Activated CD8-positive, alpha-beta memory T cell treated with anti-CD3 and anti-CD28 coated beads, Interleukin-2, amount 50 U/mL, for 1 hour (primary cell): ENCODE data around the gene PGPEP1.
"Not testable (repeated sequence)": the region's sequence is repeated elsewhere in the genome, so short reads cannot be mapped to it uniquely, and the experiment has no call there.

Experiments used
- DNase-seq: peaks from one replicate; pipeline ENCODE4 v3.0.0-alpha.2; 2020; ENCODE audit errors: extremely low read depth

PGPEP1 gene

DNA sequence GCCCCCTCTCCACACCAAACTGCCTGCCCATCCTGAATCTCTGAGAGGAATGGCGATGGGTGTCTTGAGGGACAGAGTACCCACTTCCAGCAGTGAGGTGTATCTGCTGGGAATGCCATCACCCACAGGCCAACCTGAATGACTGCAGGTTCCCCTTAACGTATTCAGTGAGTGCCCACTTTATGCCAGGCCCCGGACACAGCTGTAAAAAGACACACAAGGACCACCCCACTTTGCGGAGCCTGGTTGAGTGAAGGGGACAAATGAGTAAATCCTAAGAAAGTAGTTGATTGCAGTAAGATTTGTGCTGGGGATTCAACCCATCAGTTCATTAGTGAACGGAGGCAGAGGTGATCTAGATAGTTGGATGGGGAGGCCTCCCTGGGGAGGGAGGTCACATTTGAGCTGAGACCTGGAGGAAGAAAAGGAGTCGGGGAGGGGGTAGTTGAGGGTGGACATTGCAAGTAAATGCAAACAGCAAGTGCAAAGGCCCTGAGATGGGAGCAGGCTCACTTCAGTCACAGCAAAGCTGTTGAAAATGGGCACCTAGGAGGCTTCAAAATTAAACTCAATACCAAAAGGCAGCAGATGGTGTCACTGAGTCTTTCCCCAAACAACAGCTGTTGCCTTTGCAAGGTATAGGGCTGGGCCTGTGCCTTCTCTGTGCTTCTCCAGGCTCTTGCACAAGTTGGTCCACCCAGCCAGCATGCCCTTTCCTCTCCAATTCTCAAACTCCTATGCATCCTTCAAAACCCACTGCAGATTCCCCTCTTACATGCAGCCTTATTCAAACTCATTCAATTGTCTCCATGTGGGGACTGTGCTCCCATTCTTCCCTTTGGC, 49.9 kb downstream of the PGPEP1 start:
- DNase-seq, result no peak

DNA sequence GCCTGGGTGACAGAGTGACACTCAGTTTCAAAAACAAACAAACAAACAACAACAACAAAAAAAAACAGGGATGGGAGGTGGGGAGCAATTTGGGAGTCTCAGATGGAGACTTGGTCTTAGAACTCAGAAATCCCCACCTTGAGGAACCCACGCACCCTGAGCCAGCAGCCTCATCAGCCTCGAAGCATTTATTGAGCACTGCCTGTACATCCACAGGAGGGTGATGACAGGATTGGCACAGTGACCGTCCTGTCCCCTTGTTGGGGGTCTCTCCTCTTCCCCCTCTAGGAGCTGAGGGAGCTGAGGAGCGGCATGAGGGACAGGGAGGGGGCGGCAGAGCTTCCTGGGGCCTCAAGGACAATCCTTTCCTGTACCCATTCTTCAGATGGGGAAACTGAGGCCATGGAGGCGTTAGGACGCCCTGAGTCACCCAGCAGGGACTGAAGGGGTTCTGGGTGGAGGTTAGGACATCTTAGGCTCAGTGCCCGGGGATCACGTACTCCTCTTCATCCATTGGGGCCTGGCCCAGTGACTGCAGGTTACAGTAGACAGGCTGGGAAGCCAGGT, 51.2 kb downstream of the PGPEP1 start:
- no peak for DNase-seq

DNA sequence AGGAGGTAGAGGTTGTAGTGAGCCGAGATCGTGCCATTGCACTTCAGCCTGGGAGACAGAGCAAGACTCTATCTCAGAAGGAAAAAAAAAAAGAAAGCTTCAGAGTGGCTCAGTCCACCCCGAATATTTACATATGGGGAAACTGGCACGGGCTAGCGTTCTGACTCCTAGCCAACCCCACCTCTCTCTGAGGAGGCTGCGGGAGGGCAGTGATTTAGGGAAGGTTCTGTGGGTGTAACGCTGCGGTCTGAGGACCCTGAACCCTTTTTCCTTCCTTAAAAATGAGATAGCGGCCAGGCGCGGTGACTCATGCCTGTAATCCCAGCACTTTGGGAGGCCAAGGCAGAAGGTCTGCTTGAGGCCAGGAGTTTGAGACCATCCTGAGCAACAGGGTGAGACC, 52.0 kb downstream of the PGPEP1 start:
- DNase-seq, result no peak

DNA sequence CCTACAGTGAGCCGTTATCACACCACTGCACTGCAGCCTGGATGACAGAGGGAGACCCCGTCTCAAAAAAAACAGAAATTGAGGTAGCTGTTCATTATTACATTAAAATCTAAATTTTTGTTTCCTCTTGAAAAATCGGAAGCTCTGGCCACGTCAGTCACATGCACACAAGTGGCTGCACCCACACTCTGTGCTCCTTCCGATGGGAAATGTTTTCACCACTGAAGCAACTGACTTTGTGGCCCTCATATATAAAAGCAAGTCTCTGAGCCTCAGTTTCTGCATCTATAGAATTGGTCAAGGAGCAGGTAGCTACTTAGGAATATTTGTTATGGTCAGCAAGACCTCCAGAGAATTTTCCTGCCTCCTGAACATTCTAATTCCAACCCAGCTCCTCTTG, 52.5 kb downstream of the PGPEP1 start:
- no peak for DNase-seq

DNA sequence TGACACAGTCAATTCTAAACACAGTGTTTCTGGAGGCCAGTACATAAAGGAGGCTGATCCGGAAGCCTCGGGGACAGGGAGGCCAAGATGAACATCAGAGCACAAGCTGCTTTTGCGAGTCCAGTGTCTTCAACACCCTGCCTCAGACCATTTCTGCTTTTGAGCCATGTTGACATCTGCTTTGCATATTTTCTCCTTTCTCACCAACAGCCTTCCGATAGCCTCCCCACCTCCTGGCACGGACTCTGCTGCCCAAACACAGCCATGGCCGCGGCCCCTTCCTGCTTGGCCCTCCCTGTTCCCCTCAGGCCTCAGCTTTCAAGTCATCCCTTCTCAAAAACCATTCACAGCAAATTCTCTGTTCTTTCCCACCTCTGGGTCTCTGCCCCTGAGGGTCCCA, 53.4 kb downstream of the PGPEP1 start:
- no peak for DNase-seq

DNA sequence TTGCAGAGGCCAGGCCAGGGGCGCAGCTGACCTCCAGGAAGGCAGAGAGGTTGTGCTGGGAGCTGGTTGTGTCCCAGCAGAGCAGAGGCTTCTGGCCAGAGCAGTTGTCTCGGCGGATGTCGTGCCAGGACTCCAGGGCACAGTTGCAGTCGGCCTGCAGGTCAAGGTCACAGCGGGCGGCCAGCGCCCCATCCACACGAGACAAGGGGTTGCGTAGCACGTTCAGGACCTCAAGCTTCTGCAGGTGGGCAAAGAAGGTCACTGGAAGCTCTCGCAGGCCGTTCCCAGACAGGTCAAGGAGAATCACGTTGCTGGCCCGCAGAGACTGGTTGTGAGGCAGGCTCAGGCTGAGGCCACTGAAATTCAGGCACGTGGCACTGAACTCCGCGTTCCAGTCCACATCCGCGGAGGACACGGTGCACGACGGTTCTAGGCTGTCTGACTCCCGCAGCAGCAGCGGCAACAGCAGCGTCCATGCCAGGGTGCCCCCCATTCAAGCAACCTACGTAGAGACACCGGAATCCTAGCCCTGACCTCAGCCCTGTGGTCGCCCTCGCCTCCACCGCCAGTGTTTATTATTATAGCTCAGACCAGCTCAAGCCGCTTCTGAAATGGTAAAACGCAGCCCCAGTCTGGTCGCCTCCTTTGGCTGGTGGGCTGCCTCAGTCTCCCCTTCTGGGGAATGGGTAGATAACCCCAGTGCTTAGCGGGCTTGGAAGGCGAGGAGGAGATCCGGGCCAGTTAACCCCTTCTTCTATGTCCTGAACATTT, 56.3 kb downstream of the PGPEP1 start:
- no peak for DNase-seq

DNA sequence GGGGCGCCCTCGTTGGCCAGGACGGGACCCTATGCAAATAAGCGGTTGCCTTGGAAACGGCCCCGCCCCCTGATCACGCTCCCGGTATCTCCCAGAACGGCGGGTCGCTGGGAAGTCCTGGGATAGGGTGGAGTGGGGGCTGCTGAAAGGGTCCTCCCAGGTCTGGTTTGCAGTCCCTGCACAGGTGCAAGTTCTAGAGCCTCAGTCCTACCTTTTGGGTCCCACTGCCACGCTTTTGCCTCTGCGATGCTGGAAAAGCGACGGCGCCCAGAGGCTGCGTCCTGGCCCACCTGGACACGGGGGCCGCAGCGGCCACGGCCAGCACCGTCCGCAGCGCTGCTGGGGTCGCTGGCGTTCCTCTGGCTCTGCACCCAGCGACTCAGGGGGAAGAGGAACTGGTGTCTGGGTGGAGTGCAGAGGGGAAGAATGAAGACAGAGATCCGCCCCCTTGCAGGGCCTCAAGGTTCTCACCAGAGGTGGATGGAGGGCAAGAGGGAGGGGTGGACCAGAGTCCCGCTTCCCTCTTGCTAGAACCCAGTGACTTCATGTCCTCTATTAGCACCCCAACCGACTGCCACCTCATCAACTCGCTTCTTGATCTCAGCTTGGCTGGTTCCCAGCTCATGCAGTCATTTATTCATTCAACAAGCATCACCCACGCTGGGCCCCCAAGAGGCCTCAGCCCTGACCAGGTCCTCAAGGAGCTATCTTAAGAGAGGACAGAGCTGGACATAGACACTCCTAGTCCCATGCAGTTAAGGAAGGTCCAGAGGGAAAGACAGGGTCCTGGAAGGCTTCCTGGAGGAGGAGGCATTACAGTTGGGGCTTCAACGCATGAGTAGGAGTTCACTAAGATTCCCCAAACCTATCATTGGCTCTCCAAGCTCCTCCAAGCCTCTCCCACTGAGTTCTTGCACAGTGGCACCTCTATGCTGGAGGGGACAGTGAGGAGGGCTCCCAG, 57.1 kb downstream of the PGPEP1 start, which contains the start of gene LRRC25:
LRRC25 (minus strand) TSS at position 381 of the 961 bp plus-strand sequence. CDS start 659 bp downstream, outside the sequence.
- no peak for DNase-seq

DNA sequence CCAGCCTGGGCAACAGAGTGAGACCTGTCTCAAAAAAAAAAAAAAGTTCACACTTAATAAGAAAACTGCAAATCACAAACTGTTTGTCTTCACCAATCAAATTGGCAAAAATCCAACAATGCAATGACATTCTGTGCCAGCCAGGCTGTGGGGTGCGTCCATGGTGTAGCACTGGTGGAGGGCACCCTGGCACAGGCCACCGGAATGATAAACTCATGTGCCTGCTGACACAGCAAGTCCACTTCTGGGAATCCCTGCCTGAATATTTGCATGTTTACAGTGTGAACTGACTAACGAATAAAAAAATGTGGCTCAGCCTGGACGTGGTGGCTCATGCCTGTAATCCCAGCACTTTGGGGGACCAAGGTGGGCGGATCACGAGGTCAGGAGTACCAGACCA, 58.6 kb downstream of the PGPEP1 start:
- no peak for DNase-seq

DNA sequence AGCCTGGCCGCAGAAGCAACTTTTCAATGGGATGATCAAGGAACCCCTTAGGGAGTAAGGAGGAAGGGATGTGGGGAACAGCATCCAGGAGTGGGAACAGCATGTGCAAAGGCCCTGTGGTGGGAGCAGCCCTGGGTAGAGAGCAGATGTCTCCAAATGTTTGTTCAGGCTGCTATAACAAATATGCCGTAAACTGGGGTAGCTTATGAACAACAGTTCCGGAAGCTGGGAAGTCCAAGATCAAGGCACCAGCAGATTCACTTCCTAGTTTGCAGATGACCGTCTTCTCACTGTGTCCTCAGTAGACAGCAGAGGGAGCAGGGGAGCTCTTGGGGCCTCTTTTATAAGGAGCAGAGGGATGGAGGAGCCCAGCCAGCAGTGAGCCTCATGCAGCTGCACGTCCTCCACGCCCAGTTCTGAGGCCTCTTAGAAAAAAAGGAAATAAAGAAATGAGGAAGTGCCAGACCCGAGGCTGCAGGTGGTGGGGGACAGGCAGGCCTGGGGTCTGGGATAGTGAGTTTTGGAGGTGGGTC, 61.2 kb downstream of the PGPEP1 start:
- no peak for DNase-seq

DNA sequence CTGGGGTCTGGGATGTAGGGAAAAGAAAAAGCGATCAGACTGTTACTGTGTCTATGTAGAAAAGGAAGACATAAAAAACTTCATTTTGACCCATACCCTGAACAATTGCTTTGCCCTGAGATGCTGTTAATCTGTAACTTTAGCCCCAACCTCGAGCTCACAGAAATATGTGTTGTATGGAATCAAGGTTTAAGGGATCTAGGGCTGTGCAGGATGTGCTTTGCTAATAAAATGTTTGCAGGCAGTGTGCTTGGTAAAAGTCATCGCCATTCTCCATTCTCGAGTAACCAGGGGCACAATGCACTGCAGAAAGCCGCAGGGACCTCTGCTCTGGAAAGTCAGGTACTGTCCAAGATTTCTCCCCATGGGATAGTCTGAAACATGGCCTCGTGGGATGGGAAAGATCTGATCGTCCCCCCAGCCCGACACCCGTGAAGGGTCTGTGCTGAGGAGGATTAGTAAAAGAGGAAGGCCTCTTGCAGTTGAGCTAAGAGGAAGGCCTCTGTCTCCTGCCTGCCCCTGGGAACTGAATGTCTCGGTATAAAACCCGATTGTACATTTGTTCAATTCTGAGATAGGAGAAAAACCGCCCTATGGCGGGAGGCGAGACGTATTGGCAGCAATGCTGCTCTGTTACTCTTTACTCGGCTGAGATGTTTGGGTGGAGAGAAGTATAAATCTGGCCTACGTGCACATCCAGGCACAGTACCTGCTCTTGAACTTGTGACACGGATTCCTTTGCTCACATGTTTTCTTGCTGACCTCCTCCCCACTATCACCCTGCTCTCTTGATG, 62.3 kb downstream of the PGPEP1 start:
- DNase-seq, result not testable (repeated sequence)

DNA sequence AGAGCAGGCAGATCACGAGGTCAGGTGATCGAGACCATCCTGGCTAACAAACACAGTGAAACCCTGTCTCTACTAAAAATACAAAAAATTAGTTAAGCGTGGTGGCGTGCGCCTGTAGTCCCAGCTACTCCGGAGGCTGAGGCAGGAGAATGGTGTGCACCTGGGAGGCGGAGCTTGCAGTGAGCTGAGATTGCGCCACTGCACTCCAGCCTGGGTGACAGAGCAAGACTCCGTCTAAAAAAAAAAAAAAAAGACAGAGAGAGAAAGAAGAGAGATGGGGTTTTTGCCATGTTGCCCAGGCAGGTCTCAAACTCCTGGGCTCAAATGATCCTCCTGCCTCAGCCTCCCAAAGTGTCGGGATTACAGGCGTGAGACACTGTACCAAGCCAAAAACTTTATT, 65.4 kb downstream of the PGPEP1 start:
- not testable (repeated sequence) for DNase-seq

DNA sequence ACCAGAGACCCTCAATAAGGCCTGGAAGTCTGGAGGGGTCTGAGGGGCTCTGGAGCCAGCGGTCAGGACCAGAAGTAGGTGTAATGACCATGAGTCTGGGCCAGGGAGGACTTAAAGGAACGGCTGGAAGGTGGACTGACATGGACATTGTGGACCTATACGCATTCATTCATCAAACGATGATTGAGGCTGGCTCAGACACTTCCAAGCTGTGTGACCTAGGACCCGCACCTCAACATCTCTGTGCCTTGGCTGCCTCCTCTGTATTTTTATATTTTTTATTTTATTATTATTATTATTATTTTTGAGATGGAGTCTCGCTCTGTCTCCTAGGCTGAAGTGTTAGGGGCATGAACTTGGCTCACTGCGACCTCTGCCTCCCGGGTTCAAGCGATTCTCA, 66.4 kb downstream of the PGPEP1 start:
- DNase-seq, result no peak

DNA sequence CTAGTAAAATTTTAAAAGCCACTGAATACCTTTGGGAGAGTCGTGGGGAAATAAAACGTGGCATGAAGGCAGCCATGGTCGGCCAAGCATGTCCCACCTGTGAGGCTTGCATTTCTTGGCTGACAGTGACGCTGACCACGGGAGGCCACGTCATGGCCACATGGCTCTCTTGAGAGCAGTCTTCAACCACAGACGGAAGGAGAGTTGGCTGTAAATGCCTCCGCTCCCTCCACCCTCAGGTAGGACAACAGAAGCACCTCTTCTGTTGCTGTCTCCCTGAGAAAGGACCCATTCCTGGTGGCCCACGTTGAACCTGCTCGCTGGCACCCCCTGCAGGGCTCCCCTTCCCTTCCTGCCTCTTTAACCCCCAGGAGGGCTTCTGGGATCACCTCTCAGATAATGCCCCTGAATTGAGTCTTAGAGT, 67.7 kb downstream of the PGPEP1 start:
- DNase-seq, result no peak

DNA sequence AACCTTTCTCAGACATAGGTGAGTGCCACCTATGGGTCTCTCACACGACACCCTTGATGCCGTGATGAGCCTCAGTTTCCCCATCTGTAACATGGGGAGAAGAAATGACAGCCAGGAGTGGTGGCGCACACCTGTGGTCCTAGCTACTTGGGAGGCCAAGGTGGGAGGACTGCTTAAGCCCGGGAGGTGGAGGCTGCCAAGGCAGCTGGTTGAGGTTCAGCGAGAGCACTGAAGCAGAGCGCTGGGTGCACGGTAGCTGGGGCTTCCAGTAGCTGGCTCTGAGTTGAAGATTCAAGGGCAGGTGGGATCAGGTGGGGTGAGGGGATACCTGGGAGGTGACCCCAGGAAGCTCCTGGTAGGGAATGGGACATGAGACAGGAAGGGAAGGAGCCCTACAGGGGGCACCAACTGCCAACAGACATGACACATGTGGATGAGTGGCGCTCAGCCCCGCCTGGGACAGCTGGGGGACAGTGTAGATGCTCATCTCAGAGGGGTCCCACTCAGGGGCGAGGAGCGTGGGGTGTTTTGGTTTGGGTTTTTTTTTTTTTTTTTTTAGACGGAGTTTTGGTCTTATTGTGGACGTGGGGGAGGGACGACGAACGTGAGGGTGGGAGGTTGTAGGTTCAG, 72.3 kb downstream of the PGPEP1 start:
- DNase-seq, result no peak

DNA sequence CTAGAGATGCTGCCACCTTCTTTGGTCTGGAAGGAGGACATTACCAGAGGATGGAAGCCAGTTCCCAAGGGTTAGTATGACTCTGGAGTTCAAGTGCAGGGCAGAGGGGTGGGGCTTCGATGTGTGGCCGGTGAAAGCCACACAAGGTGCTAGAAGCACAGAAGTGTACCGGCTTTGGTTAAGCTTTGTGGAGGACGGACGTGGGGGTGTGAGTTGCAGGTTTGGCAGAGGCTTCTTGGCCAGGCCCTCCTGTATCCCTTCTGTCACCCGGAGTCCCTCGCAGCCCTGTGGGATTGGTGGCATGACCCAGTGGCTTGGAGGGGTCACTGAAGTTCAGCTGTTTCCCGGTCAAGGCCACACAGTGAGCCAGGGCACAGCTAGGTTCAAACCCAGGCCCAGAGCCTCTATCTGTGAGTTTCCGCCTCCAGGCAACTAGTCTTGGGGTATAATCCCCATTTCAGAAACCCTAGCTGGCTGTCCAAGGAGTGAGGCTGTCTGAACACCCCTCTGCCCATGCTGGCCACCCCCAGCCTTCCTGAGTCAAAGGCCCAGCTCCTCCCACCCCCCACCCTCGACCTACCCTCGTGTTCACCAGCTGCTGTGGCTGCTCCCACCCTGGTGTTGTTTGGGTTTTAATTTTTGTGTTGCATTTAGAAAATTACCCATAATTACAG, 74.2 kb downstream of the PGPEP1 start:
- no peak for DNase-seq

DNA sequence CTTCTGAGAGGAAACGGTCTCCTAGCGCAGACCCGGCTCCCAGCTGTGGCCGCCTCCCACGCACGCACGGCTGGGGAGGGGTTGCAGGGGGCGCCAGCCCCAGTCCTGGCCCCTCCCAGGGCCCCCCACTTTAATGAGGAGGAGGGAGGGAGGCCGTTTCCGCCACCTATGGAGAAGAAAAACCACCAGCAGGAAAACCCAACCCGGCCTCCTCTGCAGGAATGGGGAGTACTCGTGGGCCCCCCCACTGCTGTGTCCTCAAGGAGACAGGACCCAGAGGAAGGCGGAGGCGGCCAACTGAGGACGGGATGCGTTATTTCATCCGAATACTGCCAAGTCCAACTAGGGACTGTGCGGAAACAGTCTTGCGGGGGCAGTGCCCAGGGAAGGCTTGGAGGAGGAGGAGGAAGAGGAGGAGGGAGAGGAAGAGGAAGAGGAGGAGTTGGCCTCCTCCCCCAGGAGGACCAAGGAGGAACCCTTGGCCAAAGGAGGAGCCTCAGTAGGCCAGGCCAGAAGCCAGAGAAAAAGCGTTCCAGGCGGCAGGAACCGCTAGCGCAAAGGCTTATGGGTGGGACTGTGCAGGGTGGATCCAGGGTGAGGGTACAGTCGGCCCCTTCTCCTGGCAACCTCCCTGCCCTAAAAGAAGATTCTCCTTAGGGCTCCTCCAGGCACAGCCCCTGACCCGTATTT, 74.9 kb downstream of the PGPEP1 start:
- DNase-seq, result no peak

DNA sequence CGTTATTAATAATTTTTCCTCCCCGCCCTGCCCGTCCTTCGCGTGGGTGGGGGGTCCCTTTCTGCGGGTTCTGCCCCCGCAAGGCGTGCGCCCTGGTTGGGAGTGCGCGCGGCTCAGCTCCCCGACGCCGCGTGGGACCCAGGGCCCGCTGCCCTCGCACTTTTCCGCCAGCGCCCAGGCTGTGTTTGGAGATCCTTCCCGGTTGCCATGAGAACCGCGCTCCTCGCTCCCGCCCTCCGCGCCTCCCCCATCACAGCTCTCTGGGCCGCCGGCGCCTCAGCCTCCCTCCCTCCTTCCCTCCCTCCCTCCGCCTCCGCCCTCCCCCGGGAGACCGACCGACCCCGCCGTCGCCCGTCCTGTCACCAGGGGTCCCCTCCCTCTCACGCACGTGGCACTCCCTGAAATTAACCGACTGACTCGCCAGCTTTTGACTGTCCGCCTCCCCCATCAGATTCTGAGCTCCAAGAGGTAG, 76.4 kb downstream of the PGPEP1 start:
- peak; percentile 33 for DNase-seq

DNA sequence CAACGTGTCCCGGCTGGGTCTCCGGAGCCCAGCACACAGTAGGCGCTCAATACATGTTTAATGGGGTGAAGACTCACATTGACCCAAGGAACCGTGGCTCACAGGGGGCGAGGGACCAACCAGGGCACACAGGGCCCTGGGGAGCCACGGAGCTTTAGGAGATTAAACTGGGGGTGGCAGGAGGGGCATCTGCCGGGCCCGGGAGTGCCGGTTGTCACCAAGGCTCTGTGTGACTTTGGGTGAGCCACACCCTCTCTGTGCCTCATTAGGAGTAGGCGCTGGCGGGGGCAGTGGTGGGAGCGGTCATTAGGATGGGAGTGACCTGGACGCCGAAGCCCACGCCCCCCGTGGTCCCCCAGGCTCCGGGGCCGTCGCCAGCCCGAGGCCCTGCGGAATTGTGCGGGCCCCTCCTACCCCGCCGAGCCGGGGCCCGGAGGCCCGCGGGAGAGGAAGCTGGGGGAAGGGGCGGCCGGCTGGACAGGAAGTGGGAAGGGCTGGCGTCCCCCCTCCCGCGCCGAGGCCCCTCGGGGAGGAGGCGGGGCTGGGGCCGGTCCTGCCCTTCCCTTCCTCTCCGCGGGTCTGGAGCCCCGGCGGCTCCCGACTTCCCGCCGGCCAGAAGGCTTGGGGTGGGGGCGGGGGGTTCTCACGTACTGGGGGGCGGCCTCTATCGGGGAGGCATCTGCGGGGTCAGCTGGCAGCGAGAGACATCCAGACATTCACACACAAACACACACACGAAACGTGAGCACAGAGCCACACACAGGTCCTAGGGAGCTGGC, 77.0 kb downstream of the PGPEP1 start:
- no peak for DNase-seq
